Calu3 (cell line): ENCODE results near the gene GSDMA. TPM values are rescaled to one million over a fixed set of nuclear protein-coding genes. Genes with fewer than 3 reads are reported as not detected.

Source experiments
- BruUV-seq: library from RNA; stranded (reverse); fragments of 400-500 nt; replicated peaks from 2 replicates; lab custom pipeline; 2021; lab: Mats Ljungman, UMichigan
- CTCF ChIA-PET: fragments of 300-600 bp; sonication (Branson Sonifier 250); formaldehyde crosslinking; loops from one replicate; lab custom pipeline; 2022; ENCODE audit warnings: antibody characterized with exemption; lab: Charles Lee
- DNase-seq: peaks from one replicate; pipeline ENCODE4 v3.0.0; 2022
- H3K27ac Mint-ChIP-seq: one replicate; pipeline ENCODE4 v1.8.0; 2022; ENCODE audit warnings: mixed read lengths; ENCODE audit not compliant: unreplicated experiment
- H3K27me3 Mint-ChIP-seq: one replicate; pipeline ENCODE4 v1.8.0; 2022; ENCODE audit warnings: mixed read lengths; ENCODE audit not compliant: unreplicated experiment
- H3K36me3 Mint-ChIP-seq: one replicate; pipeline ENCODE4 v1.8.0; 2022; ENCODE audit warnings: mild to moderate bottlenecking, moderate library complexity, mixed read lengths; ENCODE audit not compliant: insufficient read depth, unreplicated experiment
- H3K4me1 Mint-ChIP-seq: one replicate; pipeline ENCODE4 v1.8.0; 2022; ENCODE audit warnings: mild to moderate bottlenecking, low read depth, mixed read lengths; ENCODE audit not compliant: unreplicated experiment
- H3K4me3 Mint-ChIP-seq: one replicate; pipeline ENCODE4 v1.8.0; 2022; ENCODE audit warnings: mild to moderate bottlenecking, low read depth, moderate library complexity, mixed read lengths; ENCODE audit not compliant: unreplicated experiment
- H3K9me3 Mint-ChIP-seq: one replicate; pipeline ENCODE4 v1.8.0; 2022; ENCODE audit warnings: low read depth, mixed read lengths; ENCODE audit not compliant: unreplicated experiment
- CTCF ChIP-seq: fragments of 200-600 bp; IDR thresholded peaks from one replicate; pipeline ENCODE4 v1.8.0; 2022; ENCODE audit warnings: antibody characterized with exemption; ENCODE audit not compliant: unreplicated experiment
- intact Hi-C: fragments of 100-400 bp; cut with micrococcal nuclease; formaldehyde crosslinking; loops from one replicate; pipeline ENCODE4 v1.10.0; 2022; ENCODE audit not compliant: unreplicated experiment
- total RNA-seq: library from RNA; stranded (reverse); gene quantifications from 2 replicates; pipeline ENCODE4 v1.2.3, GENCODE V29; 2022

Gene GSDMA
- total RNA-seq, 1 experiment from 2014 or later, result 0.33 TPM

GRCh38 chr17:39965017-39965699 lies 2.4 kb downstream of the GSDMA start:
- Mint-ChIP-seq H3K9me3 (peaks cover 3% of the 10 kb centered on the region), H3K27me3 (peaks cover 44% of the 10 kb centered on the region), H3K4me1 (peaks cover 47% of the 10 kb centered on the region), H3K4me3 (no peak overlapping the region), H3K36me3 (peaks cover 21% of the 10 kb centered on the region), H3K27ac (no peak overlapping the region)
- DNase-seq, result no peak
- no TSS peak for BruUV-seq
- intact Hi-C loops, result no loop called here
- no peak for TF ChIP-seq CTCF
- CTCF ChIA-PET, result interaction anchor here (0.5 to 109.6 kb wide), 27 partner anchors 3 to 498 kb away, joined by 3 to 8195 read pairs (median 28); partner anchors contain the start of genes CSF3, ERBB2, GRB7 and GSDMA

DNA sequence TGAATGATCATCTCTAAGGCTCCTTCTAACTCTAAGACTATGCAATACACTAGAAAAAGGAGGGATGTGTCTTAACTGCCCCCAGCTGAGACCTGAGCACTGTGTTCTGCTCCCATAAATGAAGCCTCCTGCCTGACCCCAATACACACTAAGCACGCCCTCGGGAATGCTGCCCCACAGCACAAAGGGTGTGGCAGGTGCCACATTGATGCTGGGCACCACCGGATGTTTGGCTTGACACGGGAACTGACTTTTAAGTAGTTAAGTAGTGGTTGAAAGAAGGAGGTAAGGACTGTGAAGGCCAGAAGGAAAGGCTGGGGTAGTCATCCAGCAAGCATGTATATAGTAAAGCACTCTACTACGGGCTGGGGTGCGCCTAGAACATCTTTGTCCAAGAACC lies 4.0 kb downstream of the GSDMA start:
- CTCF ChIA-PET, result interaction anchor here (0.6 to 109.6 kb wide), 24 partner anchors 1 to 1097 kb away, joined by 3 to 8195 read pairs (median 118); partner anchors contain the start of genes CSF3, ERBB2, GRB7 and GSDMA
- no peak overlapping the region for H3K4me3 Mint-ChIP-seq
- H3K9me3 Mint-ChIP-seq, result peaks cover 3% of the 10 kb centered on the region
- H3K4me1 Mint-ChIP-seq, result peaks cover 44% of the 10 kb centered on the region
- H3K27me3 Mint-ChIP-seq, result peaks cover 60% of the 10 kb centered on the region
- peaks cover 21% of the 10 kb centered on the region for H3K36me3 Mint-ChIP-seq
- peak overlapping the region; percentile 0 for H3K27ac Mint-ChIP-seq
- BruUV-seq, result no TSS peak
- no peak for TF ChIP-seq CTCF
- intact Hi-C loops, result no loop called here
- peak; percentile 98 for DNase-seq

- no TSS peak for BruUV-seq
- peaks cover 3% of the 10 kb centered on the region for H3K9me3 Mint-ChIP-seq
- CTCF ChIA-PET, result interaction anchor here (0.6 to 109.6 kb wide), 28 partner anchors 1 to 1504 kb away, joined by 3 to 8195 read pairs (median 10); partner anchors contain the start of genes CSF3, ERBB2, GRB7 and GSDMA
- TF ChIP-seq CTCF, result no peak
- no peak overlapping the region for H3K4me3 Mint-ChIP-seq
- no peak overlapping the region for H3K27ac Mint-ChIP-seq
- no peak for DNase-seq
- H3K4me1 Mint-ChIP-seq, result peaks cover 32% of the 10 kb centered on the region
- peaks cover 21% of the 10 kb centered on the region for H3K36me3 Mint-ChIP-seq
- peaks cover 70% of the 10 kb centered on the region for H3K27me3 Mint-ChIP-seq
- intact Hi-C loops, result no loop called here
These were observed 6.0 kb downstream of the GSDMA start for GRCh38 chr17:39968761-39969160.

- peaks cover 70% of the 10 kb centered on the region for H3K27me3 Mint-ChIP-seq
- TF ChIP-seq CTCF, result no peak
- no peak overlapping the region for H3K27ac Mint-ChIP-seq
- DNase-seq, result peak; percentile 73
- intact Hi-C loops, result no loop called here
- BruUV-seq, result no TSS peak
- H3K4me3 Mint-ChIP-seq, result no peak overlapping the region
- CTCF ChIA-PET, result interaction anchor here (0.6 to 109.6 kb wide), 29 partner anchors 1 to 1147 kb away, joined by 3 to 8195 read pairs (median 9); partner anchors contain the start of genes CSF3, ERBB2, GRB7 and GSDMA
- H3K9me3 Mint-ChIP-seq, result peaks cover 3% of the 10 kb centered on the region
- H3K36me3 Mint-ChIP-seq, result peaks cover 21% of the 10 kb centered on the region
- peaks cover 26% of the 10 kb centered on the region for H3K4me1 Mint-ChIP-seq
These were observed 6.6 kb downstream of the GSDMA start for GRCh38 chr17:39969375-39969774.
